PC-3 (cell line): ENCODE data around the gene DISP3. TPM values are rescaled to one million over a fixed set of nuclear protein-coding genes. Genes with fewer than 3 reads are reported as not detected.

Source experiments
- ATAC-seq: fragments of 200-7000 bp; cut with Tn5 transposase; 2 replicates; pipeline ENCODE4 v1.9.1; 2020; ENCODE audit warnings: mild to moderate bottlenecking, moderate library complexity
- BruUV-seq: library from RNA; stranded (reverse); fragments of 400-500 nt; replicated peaks from 2 replicates; lab custom pipeline; 2021; lab: Mats Ljungman, UMichigan
- CTCF ChIA-PET: fragments of 300-600 bp; sonication (Branson Sonifier 250); formaldehyde crosslinking; loops from one replicate; lab custom pipeline; 2022; ENCODE audit warnings: antibody characterized with exemption; lab: Charles Lee
- POLR2A ChIA-PET: fragments of 300-600 bp; sonication (Branson Sonifier 250); formaldehyde crosslinking; loops from one replicate; lab custom pipeline; 2022; ENCODE audit warnings: antibody characterized with exemption; ENCODE audit not compliant: unreplicated experiment; lab: Charles Lee
- DNase-seq: peaks from one replicate; pipeline ENCODE4 v3.0.0-alpha.2; 2015
- H2AFZ ChIP-seq: fragments of 300-600 bp; sonication (generic); 2 replicates; pipeline ENCODE4 v1.6.0; 2016; ENCODE audit warnings: antibody characterized with exemption, low read length
- H3F3A ChIP-seq: fragments of 300-600 bp; sonication (generic); one replicate; pipeline ENCODE4 v1.6.0; 2017; ENCODE audit warnings: antibody characterized with exemption, low read length, control low read depth, mild to moderate bottlenecking; ENCODE audit not compliant: unreplicated experiment
- H3K27ac ChIP-seq: fragments of 300-600 bp; sonication (generic); 2 replicates; pipeline ENCODE4 v1.5.1; 2016; ENCODE audit warnings: mild to moderate bottlenecking, low read length
- H3K27me3 ChIP-seq: fragments of 300-600 bp; sonication (generic); 2 replicates; pipeline ENCODE4 v1.6.1; 2016; ENCODE audit warnings: low read length, mixed read lengths
- H3K36me3 ChIP-seq: fragments of 300-600 bp; sonication (generic); 2 replicates; pipeline ENCODE4 v1.6.1; 2016; ENCODE audit warnings: low read depth, mixed run types, low read length, mixed read lengths
- H3K4me1 ChIP-seq: fragments of 300-600 bp; sonication (generic); 2 replicates; pipeline ENCODE4 v1.5.1; 2016; ENCODE audit warnings: low read length; ENCODE audit not compliant: insufficient read depth
- H3K4me2 ChIP-seq: fragments of 300-600 bp; sonication (generic); 2 replicates; pipeline ENCODE4 v1.6.0; 2016; ENCODE audit warnings: low read length
- H3K4me3 ChIP-seq: fragments of 300-600 bp; sonication (generic); 2 replicates; pipeline ENCODE4 v1.5.1; 2016; ENCODE audit warnings: mild to moderate bottlenecking, low read length, mixed read lengths
- H3K79me2 ChIP-seq: fragments of 300-600 bp; sonication (generic); 2 replicates; pipeline ENCODE4 v1.6.1; 2017; ENCODE audit warnings: low read length, mixed read lengths
- H3K9ac ChIP-seq: fragments of 300-600 bp; sonication (generic); 2 replicates; pipeline ENCODE4 v1.6.0; 2016; ENCODE audit warnings: mild to moderate bottlenecking, low read length
- H3K9me2 ChIP-seq: fragments of 300-600 bp; sonication (generic); replicated peaks from 2 replicates; pipeline ENCODE4 v1.6.1; 2016; ENCODE audit warnings: mixed run types, low read length, mixed read lengths
- H3K9me3 ChIP-seq: fragments of 300-600 bp; sonication (generic); 2 replicates; pipeline ENCODE4 v1.6.1; 2016; ENCODE audit warnings: low read length, mixed read lengths
- H4K20me1 ChIP-seq: fragments of 300-600 bp; sonication (generic); 2 replicates; pipeline ENCODE4 v1.6.1; 2016; ENCODE audit warnings: low read length, mixed read lengths
- EZH2 ChIP-seq: fragments of 300-600 bp; sonication (generic); IDR thresholded peaks from one replicate; pipeline ENCODE4 v1.6.1; 2017; ENCODE audit warnings: antibody characterized with exemption, mild to moderate bottlenecking, low read length; ENCODE audit not compliant: unreplicated experiment
- EZH2phosphoT487 ChIP-seq: fragments of 300-600 bp; sonication (generic); IDR thresholded peaks from 2 replicates; pipeline ENCODE4 v1.6.1; 2018; ENCODE audit warnings: mild to moderate bottlenecking, antibody characterized with exemption, low read length, borderline replicate concordance
- intact Hi-C: fragments of 100-400 bp; cut with micrococcal nuclease; formaldehyde crosslinking; loops from 2 replicates; pipeline ENCODE4 v1.9.0; 2023
- total RNA-seq: library from RNA; depleted of rRNA; stranded (reverse); fragments of >200 nt; gene quantifications from 2 replicates; pipeline ENCODE4 v1.2.3, GENCODE V29; 2014
- TF ChIP-seq, protein P1 (sequence below): fragments of 300-600 bp; sonication (generic); conservative IDR thresholded peaks from 2 replicates; pipeline ENCODE4 v1.5.1; 2017; ENCODE audit warnings: antibody characterized with exemption, low read depth, mild to moderate bottlenecking, low read length

DISP3 gene
- total RNA-seq, 1 experiment from 2014 or later, result 0.40 TPM

DNA sequence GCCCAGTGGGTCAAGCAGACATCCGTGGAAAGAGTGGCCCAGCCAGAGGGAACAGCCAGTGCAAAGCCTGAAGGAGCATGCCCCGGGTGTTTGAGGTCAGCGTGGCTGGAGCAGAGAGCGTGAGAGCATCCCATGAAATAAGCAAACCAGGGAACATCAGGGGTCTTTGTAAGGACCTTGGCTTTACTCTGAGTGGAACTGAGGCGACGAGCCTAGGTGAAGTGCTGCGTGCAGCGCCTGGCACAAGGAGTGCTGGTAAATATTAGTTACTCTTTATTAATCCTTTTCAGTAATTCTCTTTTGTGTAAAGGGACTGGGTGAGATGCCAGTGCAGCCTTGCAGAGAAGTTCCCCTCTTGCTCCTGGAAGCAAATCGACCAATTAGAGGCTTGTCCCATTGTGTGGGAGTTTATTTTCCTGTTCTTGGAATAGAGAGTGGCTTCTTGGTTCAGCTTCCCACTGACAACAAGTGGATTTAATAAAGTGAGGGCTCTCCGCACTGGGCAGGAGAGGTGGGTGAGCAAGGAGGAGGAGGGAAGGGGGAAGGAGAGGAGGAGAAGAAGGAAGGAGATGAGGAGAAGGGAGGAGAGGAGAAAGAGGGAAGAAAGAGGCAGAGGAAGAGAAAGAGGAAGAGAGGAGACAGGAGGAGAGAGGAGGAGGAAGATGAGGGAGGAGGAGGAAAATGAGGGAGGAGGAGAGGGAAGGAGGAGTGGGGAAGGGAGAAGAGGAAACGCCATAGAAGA, 37.6 kb upstream of the DISP3 start:
- no peaks in the 10 kb centered on the region for H3F3A ChIP-seq
- BruUV-seq, result no TSS peak
- no peaks in the 10 kb centered on the region for H4K20me1 ChIP-seq
- no peak overlapping the region for H3K4me2 ChIP-seq
- H3K9ac ChIP-seq, result no peak overlapping the region
- H3K9me3 ChIP-seq, result no peaks in the 10 kb centered on the region
- H3K4me3 ChIP-seq, result no peak overlapping the region
- H3K27ac ChIP-seq, result no peak overlapping the region
- POLR2A ChIA-PET, result no interaction called here
- no peaks in the 10 kb centered on the region for H3K9me2 ChIP-seq
- DNase-seq, result no peak
- ATAC-seq, result no peak
- intact Hi-C loops, result no loop called here
- H3K27me3 ChIP-seq, result peaks cover 95% of the 10 kb centered on the region
- CTCF ChIA-PET, result no interaction called here
- H3K4me1 ChIP-seq, result no peaks in the 10 kb centered on the region
- H2AFZ ChIP-seq, result no peak overlapping the region
- H3K36me3 ChIP-seq, result no peaks in the 10 kb centered on the region
- TF ChIP-seq EZH2 (no peak), EZH2phosphoT487 (no peak)
- TF ChIP-seq, protein P1, sequence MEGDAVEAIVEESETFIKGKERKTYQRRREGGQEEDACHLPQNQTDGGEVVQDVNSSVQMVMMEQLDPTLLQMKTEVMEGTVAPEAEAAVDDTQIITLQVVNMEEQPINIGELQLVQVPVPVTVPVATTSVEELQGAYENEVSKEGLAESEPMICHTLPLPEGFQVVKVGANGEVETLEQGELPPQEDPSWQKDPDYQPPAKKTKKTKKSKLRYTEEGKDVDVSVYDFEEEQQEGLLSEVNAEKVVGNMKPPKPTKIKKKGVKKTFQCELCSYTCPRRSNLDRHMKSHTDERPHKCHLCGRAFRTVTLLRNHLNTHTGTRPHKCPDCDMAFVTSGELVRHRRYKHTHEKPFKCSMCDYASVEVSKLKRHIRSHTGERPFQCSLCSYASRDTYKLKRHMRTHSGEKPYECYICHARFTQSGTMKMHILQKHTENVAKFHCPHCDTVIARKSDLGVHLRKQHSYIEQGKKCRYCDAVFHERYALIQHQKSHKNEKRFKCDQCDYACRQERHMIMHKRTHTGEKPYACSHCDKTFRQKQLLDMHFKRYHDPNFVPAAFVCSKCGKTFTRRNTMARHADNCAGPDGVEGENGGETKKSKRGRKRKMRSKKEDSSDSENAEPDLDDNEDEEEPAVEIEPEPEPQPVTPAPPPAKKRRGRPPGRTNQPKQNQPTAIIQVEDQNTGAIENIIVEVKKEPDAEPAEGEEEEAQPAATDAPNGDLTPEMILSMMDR, result no peak
- H3K79me2 ChIP-seq, result no peaks in the 10 kb centered on the region

DNA sequence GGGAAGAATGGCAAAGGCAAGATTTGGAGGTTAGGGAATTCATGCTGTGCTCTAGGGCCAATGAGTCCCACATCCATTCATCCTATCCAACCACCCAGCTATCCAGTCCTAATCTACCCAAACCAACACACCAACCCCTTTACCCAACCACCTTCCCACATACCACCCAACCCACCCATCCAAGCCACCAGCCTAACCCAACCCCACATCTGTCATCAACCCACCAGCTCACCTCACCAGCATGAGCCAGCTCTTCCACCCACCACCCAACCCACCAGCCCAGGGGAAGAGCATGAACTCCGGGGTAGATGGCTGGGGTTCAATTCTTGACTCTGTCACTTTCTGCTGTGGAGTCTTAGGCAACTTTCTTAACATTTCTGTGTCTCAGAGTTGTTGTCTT, 35.9 kb upstream of the DISP3 start:
- Histone ChIP-seq H3K9me3 (no peaks in the 10 kb centered on the region), H3K36me3 (no peaks in the 10 kb centered on the region), H4K20me1 (no peaks in the 10 kb centered on the region), H3K9ac (no peak overlapping the region), H3K4me1 (no peaks in the 10 kb centered on the region), H3K9me2 (no peaks in the 10 kb centered on the region), H3K27ac (no peak overlapping the region), H3K79me2 (no peaks in the 10 kb centered on the region), H3K4me2 (no peak overlapping the region), H2AFZ (no peak overlapping the region), H3K4me3 (no peak overlapping the region), H3K27me3 (peaks cover 87% of the 10 kb centered on the region), H3F3A (no peaks in the 10 kb centered on the region)
- TF ChIP-seq EZH2, result no peak
- DNase-seq (no peak), ATAC-seq (no peak)
- intact Hi-C loops, result no loop called here
- no TSS peak for BruUV-seq
- CTCF ChIA-PET, result no interaction called here
- POLR2A ChIA-PET, result no interaction called here

DNA sequence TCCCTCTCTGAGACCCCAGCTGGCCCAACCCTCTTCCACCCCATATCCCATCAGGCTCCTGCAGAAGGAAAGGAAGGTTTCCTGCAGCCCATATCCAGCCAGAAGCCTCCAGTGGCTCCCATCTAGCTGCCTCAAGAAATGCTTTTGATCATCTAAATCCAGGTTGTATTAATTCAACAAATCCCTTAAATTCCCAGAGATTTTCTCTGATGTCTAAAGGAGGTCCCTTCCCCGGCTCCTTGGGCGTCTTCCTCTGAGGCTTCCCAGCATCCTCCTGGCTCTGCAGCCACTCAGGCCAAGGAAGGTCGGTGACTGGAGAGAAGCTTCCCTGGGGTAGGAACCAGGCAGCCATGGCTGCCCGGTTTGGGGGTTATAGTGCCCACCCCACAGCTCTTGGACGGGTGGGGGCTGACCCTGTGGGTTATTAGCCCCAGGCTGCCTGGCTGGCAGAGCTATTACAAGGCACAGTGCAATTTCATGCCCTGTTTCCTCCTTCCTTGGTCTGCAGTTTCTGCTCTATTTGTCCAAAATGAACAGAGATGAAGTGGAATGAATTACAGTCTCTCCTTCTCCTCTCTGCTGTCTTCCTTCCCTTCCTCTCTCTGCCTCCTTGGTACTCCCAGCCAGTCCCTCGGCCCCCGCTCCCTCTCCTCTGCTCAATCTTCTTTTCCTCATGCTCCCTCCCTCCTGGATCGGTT, 34.8 kb upstream of the DISP3 start:
- BruUV-seq, result no TSS peak
- peaks cover 88% of the 10 kb centered on the region for H3K27me3 ChIP-seq
- no peak overlapping the region for H3K27ac ChIP-seq
- DNase-seq, result no peak
- H3K4me1 ChIP-seq, result no peaks in the 10 kb centered on the region
- H3K9me2 ChIP-seq, result no peaks in the 10 kb centered on the region
- H3F3A ChIP-seq, result no peaks in the 10 kb centered on the region
- TF ChIP-seq EZH2phosphoT487 (no peak), EZH2 (no peak)
- TF ChIP-seq, protein P1, result no peak
- CTCF ChIA-PET, result no interaction called here
- H4K20me1 ChIP-seq, result no peaks in the 10 kb centered on the region
- H3K9me3 ChIP-seq, result no peaks in the 10 kb centered on the region
- H2AFZ ChIP-seq, result no peak overlapping the region
- POLR2A ChIA-PET, result no interaction called here
- no peak overlapping the region for H3K4me3 ChIP-seq
- no peaks in the 10 kb centered on the region for H3K79me2 ChIP-seq
- no peak overlapping the region for H3K9ac ChIP-seq
- no peak for ATAC-seq
- no peaks in the 10 kb centered on the region for H3K36me3 ChIP-seq
- intact Hi-C loops, result no loop called here
- H3K4me2 ChIP-seq, result no peak overlapping the region
